ENCODE measurements around the gene SPINT2.
"Not testable (repeated sequence)": the region's sequence is repeated elsewhere in the genome, so short reads cannot be mapped to it uniquely, and the experiment has no call there.

The SPINT2 gene

DNA sequence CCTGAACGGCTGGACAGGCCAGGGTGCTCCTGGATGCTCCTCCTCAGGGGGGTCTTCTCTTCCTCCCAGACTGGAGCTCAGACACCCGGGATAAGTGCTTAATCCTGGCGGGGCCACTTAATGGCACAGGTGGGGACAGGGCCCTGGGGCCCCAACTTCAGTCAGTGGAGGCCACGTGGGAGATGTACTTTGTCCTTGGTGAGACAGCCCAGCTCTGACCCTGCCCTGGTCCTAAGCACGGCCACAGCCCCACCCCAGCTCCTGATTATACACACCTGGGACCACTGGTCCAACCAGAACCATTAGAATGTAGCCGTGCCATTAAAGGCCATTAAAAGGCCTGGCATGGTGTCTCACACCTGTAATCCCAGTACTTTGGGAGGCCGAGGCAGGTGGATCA lies 16.0 kb upstream of the SPINT2 start:
- Histone ChIP-seq H3K9me3 (ENCODE audit: low read depth, low read length) (no peaks in the 10 kb centered on the region), H3K27ac (no peak overlapping the region), H3K36me3 (ENCODE audit: insufficient read depth, low read length) (no peaks in the 10 kb centered on the region), H3K4me3 (no peak overlapping the region), H3K9ac (ENCODE audit: insufficient read length) (no peak overlapping the region)
- DNase-seq (ENCODE audit: low read depth, low spot score) = no peak
- TF ChIP-seq POLR2AphosphoS5 (IDR thresholded peaks at IDR 0.05; ENCODE audit: borderline replicate concordance, low read depth, low read length) = no peak
- TF ChIP-seq FOXP2 (optimal IDR thresholded peaks at IDR 0.05; ENCODE audit: control extremely low read depth, extremely low read length, insufficient read depth) = no peak
- TF ChIP-seq EZH2 (IDR thresholded peaks at IDR 0.05) = no peak

GRCh38 chr19:38250428-38250820 lies 13.9 kb upstream of the SPINT2 start:
- TF ChIP-seq POLR2AphosphoS5 (IDR thresholded peaks at IDR 0.05; ENCODE audit: borderline replicate concordance, low read depth, low read length) (no peak), FOXP2 (optimal IDR thresholded peaks at IDR 0.05; ENCODE audit: control extremely low read depth, extremely low read length, insufficient read depth) (no peak), EZH2 (IDR thresholded peaks at IDR 0.05) (no peak)
- H3K36me3 ChIP-seq (ENCODE audit: insufficient read depth, low read length) = no peaks in the 10 kb centered on the region
- DNase-seq (ENCODE audit: low read depth, low spot score) = no peak
- no peak overlapping the region for H3K4me3 ChIP-seq
- no peak overlapping the region for H3K27ac ChIP-seq
- H3K9me3 ChIP-seq (ENCODE audit: low read depth, low read length) = no peaks in the 10 kb centered on the region
- H3K9ac ChIP-seq (ENCODE audit: insufficient read length) = no peak overlapping the region

DNA sequence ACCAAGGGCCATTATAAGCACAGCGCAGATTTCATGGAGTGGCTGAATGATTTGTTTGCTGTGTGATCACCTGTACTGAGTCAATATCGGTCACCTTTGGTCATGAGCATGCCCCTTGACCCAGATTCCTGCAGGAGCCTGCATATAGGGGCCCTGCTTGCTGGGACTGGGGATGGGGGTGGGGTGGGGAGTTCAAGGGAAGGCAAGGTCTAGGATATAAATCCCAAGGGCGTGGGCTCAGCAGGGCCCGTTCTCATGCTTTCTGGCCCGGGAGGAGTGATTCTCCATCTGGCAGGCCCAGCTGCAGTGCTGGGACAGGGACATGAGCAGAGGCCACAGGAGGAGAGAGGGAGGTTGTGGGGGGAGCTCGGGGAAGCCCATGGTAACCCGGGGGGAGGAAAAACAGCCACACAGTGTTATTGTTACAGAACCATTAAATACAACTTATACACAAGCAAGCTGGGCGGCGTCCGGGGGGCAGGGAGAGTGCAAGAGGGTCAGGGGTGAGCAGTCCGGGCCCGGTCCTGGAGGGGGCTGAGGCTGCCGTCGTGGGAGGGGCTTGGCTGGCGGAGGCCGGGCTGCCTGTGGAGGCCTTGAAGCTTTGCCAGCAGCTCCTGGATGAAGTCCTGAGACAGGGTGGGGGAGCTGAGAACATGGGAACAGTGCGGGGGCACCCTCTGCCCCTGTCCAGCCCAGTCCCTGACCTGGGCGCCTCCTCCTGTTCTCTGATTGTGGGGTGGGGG lies 13.4 kb upstream of the SPINT2 start:
- no peak for DNase-seq (ENCODE audit: low read depth, low spot score)
- TF ChIP-seq FOXP2 (optimal IDR thresholded peaks at IDR 0.05; ENCODE audit: control extremely low read depth, extremely low read length, insufficient read depth) = no peak
- TF ChIP-seq POLR2AphosphoS5 (IDR thresholded peaks at IDR 0.05; ENCODE audit: borderline replicate concordance, low read depth, low read length) = no peak
- no peak for TF ChIP-seq EZH2 (IDR thresholded peaks at IDR 0.05)
- H3K27ac ChIP-seq = no peak overlapping the region
- H3K9ac ChIP-seq (ENCODE audit: insufficient read length) = no peak overlapping the region
- H3K9me3 ChIP-seq (ENCODE audit: low read depth, low read length) = no peaks in the 10 kb centered on the region
- H3K4me3 ChIP-seq = no peak overlapping the region
- no peaks in the 10 kb centered on the region for H3K36me3 ChIP-seq (ENCODE audit: insufficient read depth, low read length)

DNA sequence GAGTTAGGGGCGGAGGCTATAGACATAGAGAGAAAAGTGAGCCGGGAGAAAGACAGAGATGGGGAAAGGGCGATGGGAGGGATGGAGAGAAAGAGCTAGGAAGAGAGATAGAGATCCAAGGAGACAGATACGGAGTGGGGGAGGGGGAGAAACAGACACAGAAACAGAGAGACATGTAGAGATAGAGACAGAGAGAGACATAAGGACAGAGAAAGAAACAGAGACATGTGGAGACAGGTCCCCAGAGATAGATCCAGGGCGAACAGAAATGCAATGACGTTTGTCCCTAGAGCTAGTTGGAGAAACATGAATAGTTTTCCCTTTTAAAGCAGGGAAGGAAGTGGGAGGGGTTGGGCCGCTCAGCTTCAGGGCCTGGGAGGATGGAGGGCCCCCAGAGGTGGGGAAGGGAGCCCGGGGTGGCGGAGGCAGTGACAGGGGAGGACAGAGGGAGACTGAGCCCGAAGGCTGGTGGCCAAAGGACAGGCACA lies 12.8 kb upstream of the SPINT2 start:
- no peak for TF ChIP-seq EZH2 (IDR thresholded peaks at IDR 0.05)
- TF ChIP-seq POLR2AphosphoS5 (IDR thresholded peaks at IDR 0.05; ENCODE audit: borderline replicate concordance, low read depth, low read length) = no peak
- TF ChIP-seq FOXP2 (optimal IDR thresholded peaks at IDR 0.05; ENCODE audit: control extremely low read depth, extremely low read length, insufficient read depth) = no peak
- no peaks in the 10 kb centered on the region for H3K36me3 ChIP-seq (ENCODE audit: insufficient read depth, low read length)
- no peak overlapping the region for H3K9ac ChIP-seq (ENCODE audit: insufficient read length)
- H3K4me3 ChIP-seq = no peak overlapping the region
- no peak for DNase-seq (ENCODE audit: low read depth, low spot score)
- H3K27ac ChIP-seq = no peak overlapping the region
- no peaks in the 10 kb centered on the region for H3K9me3 ChIP-seq (ENCODE audit: low read depth, low read length)

DNA sequence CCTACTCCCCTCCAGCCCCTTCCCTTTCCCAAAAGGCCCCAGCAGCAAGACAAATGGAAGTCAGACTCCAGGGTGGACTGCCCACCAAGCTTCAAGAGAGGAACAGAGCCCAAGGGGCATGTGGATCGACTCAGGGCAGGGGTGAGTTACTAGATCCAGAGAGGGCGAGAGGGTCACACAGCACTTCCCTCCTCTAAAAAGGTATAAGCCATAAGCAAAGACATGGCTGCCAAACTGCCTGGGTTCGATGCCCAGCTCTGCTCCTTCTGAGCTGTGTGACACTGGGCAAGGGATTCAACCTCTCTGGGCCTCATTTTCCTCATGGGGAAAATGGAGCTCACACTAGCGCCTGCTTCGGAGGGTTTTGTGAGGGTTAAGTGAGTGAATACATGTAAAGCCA lies 12.0 kb upstream of the SPINT2 start:
- Histone ChIP-seq H3K9ac (ENCODE audit: insufficient read length) (no peak overlapping the region), H3K36me3 (ENCODE audit: insufficient read depth, low read length) (no peaks in the 10 kb centered on the region), H3K27ac (no peak overlapping the region), H3K9me3 (ENCODE audit: low read depth, low read length) (no peaks in the 10 kb centered on the region), H3K4me3 (no peak overlapping the region)
- TF ChIP-seq EZH2 (IDR thresholded peaks at IDR 0.05) (no peak), POLR2AphosphoS5 (IDR thresholded peaks at IDR 0.05; ENCODE audit: borderline replicate concordance, low read depth, low read length) (no peak), FOXP2 (optimal IDR thresholded peaks at IDR 0.05; ENCODE audit: control extremely low read depth, extremely low read length, insufficient read depth) (no peak)
- no peak for DNase-seq (ENCODE audit: low read depth, low spot score)

- no peak overlapping the region for H3K27ac ChIP-seq
- H3K4me3 ChIP-seq = no peak overlapping the region
- H3K9ac ChIP-seq (ENCODE audit: insufficient read length) = no peak overlapping the region
- no peaks in the 10 kb centered on the region for H3K9me3 ChIP-seq (ENCODE audit: low read depth, low read length)
- TF ChIP-seq POLR2AphosphoS5 (IDR thresholded peaks at IDR 0.05; ENCODE audit: borderline replicate concordance, low read depth, low read length) (no peak), EZH2 (IDR thresholded peaks at IDR 0.05) (no peak), FOXP2 (optimal IDR thresholded peaks at IDR 0.05; ENCODE audit: control extremely low read depth, extremely low read length, insufficient read depth) (no peak)
- DNase-seq (ENCODE audit: low read depth, low spot score) = no peak
- H3K36me3 ChIP-seq (ENCODE audit: insufficient read depth, low read length) = no peaks in the 10 kb centered on the region
These were observed 11.3 kb upstream of the SPINT2 start for GRCh38 chr19:38252941-38253691.

DNA sequence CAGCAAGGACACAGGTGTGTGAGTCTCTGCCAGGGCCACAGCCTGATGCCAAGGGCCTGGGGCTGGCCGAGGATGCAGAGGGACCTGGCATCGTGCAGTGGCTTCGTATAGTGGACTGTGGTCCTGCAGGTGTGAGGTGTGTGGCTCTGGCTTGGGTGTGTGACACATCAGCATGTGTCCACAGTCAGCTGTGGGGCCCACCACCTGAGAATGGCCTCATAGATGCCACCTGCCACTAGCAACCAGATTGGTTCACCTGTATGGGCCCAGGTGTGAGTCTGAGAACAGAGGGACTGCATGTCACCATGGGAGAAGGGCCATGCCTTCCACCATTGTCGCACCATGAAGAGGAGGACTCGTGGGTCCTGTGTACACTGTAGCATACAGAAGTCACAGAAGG lies 10.6 kb upstream of the SPINT2 start:
- H3K27ac ChIP-seq = no peak overlapping the region
- TF ChIP-seq POLR2AphosphoS5 (IDR thresholded peaks at IDR 0.05; ENCODE audit: borderline replicate concordance, low read depth, low read length) (no peak), FOXP2 (optimal IDR thresholded peaks at IDR 0.05; ENCODE audit: control extremely low read depth, extremely low read length, insufficient read depth) (no peak), EZH2 (IDR thresholded peaks at IDR 0.05) (no peak)

DNA sequence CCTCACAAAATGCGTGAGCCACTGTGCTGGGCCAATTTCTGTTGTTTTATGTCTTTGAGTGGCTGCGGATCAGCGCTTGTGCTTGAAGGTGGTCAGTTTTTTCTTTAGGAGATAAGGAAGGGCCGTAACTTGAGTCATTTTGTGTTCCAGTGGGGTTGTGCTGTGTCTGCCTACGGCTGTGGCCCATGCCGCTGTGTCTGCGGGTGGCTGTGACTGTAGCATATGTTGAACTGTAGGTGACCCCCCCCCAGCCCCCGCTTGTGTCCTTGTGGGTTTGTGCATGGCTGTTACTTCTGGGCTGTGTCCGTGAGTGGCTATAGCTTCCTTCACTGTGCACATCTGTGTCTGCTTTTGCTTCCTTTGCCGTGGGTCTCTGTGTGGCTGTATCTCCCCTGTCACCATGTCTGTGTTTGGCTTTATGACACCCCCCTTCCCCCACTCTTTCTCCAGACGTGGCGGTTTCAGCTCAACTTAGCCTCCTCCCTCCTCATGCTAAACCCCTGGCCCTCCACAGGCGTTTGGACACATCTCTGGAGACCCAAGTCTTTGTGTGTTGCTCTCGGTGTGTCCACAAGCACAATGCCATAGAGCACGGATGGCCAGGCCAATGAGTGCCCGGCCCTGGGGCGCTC lies 8.9 kb upstream of the SPINT2 start:
- no peak for TF ChIP-seq POLR2AphosphoS5 (IDR thresholded peaks at IDR 0.05; ENCODE audit: borderline replicate concordance, low read depth, low read length)
- no peak for TF ChIP-seq FOXP2 (optimal IDR thresholded peaks at IDR 0.05; ENCODE audit: control extremely low read depth, extremely low read length, insufficient read depth)
- no peak for TF ChIP-seq EZH2 (IDR thresholded peaks at IDR 0.05)
- no peak overlapping the region for H3K9ac ChIP-seq (ENCODE audit: insufficient read length)
- H3K9me3 ChIP-seq (ENCODE audit: low read depth, low read length) = no peaks in the 10 kb centered on the region
- no peaks in the 10 kb centered on the region for H3K36me3 ChIP-seq (ENCODE audit: insufficient read depth, low read length)
- no peak for DNase-seq (ENCODE audit: low read depth, low spot score)
- no peak overlapping the region for H3K4me3 ChIP-seq
- no peak overlapping the region for H3K27ac ChIP-seq

More for the DNA sequence above, 10.6 kb upstream of the SPINT2 start:
- Histone ChIP-seq H3K9ac (ENCODE audit: insufficient read length) (no peak overlapping the region), H3K4me3 (no peak overlapping the region), H3K9me3 (ENCODE audit: low read depth, low read length) (no peaks in the 10 kb centered on the region), H3K36me3 (ENCODE audit: insufficient read depth, low read length) (no peaks in the 10 kb centered on the region)
- DNase-seq (ENCODE audit: low read depth, low spot score) = no peak

- not testable (repeated sequence) for H3K36me3 ChIP-seq (ENCODE audit: insufficient read depth, low read length); DNase-seq (ENCODE audit: low read depth, low spot score); H3K9me3 ChIP-seq (ENCODE audit: low read depth, low read length); H3K27ac ChIP-seq; H3K9ac ChIP-seq (ENCODE audit: insufficient read length); H3K4me3 ChIP-seq
These were observed 2.4 kb upstream of the SPINT2 start for GRCh38 chr19:38261942-38262341.

Measured in SK-N-MC (cell line).